Central memory CD8-positive, alpha-beta T cell (primary cell): ENCODE data around the gene SLC12A8.

Source experiments
- ATAC-seq: fragments of 150-1000 bp; cut with Tn5 transposase; replicated peaks from 2 replicates; pipeline ENCODE4 v1.10.0; 2022; ENCODE audit warnings: mild to moderate bottlenecking, moderate FRiP score, moderate number of reproducible peaks; ENCODE audit not compliant: poor library complexity, severe bottlenecking; ENCODE audit errors: extremely low read depth
- DNase-seq, 2 donors: peaks; one replicate each; pipeline ENCODE4 v3.0.0; 2021; ENCODE audit warnings: low spot score in 2 of 2
- H3K27ac Mint-ChIP-seq: one replicate; pipeline ENCODE4 v1.8.0; 2022; ENCODE audit warnings: low read depth, mild to moderate bottlenecking, moderate library complexity, mixed read lengths
- H3K27me3 Mint-ChIP-seq: one replicate; pipeline ENCODE4 v1.8.0; 2022; ENCODE audit warnings: mixed read lengths
- H3K36me3 Mint-ChIP-seq: one replicate; pipeline ENCODE4 v1.8.0; 2022; ENCODE audit warnings: mild to moderate bottlenecking, moderate library complexity, mixed read lengths; ENCODE audit not compliant: insufficient read depth
- H3K4me1 Mint-ChIP-seq: one replicate; pipeline ENCODE4 v1.8.0; 2022; ENCODE audit warnings: mixed read lengths
- H3K4me3 Mint-ChIP-seq: one replicate; pipeline ENCODE4 v1.8.0; 2022; ENCODE audit warnings: mild to moderate bottlenecking, moderate library complexity, mixed read lengths
- H3K9me3 Mint-ChIP-seq: one replicate; pipeline ENCODE4 v1.8.0; 2022; ENCODE audit warnings: mixed read lengths

The SLC12A8 gene

GRCh38 chr3:125191256-125191655 lies 21.3 kb downstream of the SLC12A8 start:
- Mint-ChIP-seq H3K4me3 (no peak overlapping the region), H3K27ac (no peak overlapping the region), H3K27me3 (no peaks in the 10 kb centered on the region), H3K4me1 (no peaks in the 10 kb centered on the region), H3K9me3 (no peaks in the 10 kb centered on the region), H3K36me3 (no peaks in the 10 kb centered on the region)
- ATAC-seq (no peak), DNase-seq (no peak)

- no peaks in the 10 kb centered on the region for H3K4me1 Mint-ChIP-seq
- ATAC-seq (no peak), DNase-seq (no peak)
- no peak overlapping the region for H3K27ac Mint-ChIP-seq
- H3K27me3 Mint-ChIP-seq: no peaks in the 10 kb centered on the region
- H3K36me3 Mint-ChIP-seq: no peaks in the 10 kb centered on the region
- H3K4me3 Mint-ChIP-seq: no peak overlapping the region
- no peaks in the 10 kb centered on the region for H3K9me3 Mint-ChIP-seq
These were observed 21.8 kb downstream of the SLC12A8 start for GRCh38 chr3:125190786-125191185.

GRCh38 chr3:125189378-125190165 lies 23.0 kb downstream of the SLC12A8 start:
- H3K36me3 Mint-ChIP-seq: no peaks in the 10 kb centered on the region
- DNase-seq (no peak), ATAC-seq (no peak)
- no peak overlapping the region for H3K27ac Mint-ChIP-seq
- no peaks in the 10 kb centered on the region for H3K27me3 Mint-ChIP-seq
- H3K4me1 Mint-ChIP-seq: no peaks in the 10 kb centered on the region
- H3K4me3 Mint-ChIP-seq: no peak overlapping the region
- H3K9me3 Mint-ChIP-seq: no peaks in the 10 kb centered on the region

- no peak for ATAC-seq
- Mint-ChIP-seq H3K36me3 (no peaks in the 10 kb centered on the region), H3K4me3 (no peak overlapping the region), H3K27me3 (no peaks in the 10 kb centered on the region), H3K27ac (no peak overlapping the region), H3K9me3 (no peaks in the 10 kb centered on the region), H3K4me1 (no peaks in the 10 kb centered on the region)
- DNase-seq: no peak
These were observed 23.6 kb downstream of the SLC12A8 start for GRCh38 chr3:125188955-125189354.

- H3K27me3 Mint-ChIP-seq: no peaks in the 10 kb centered on the region
- H3K4me3 Mint-ChIP-seq: no peak overlapping the region
- H3K36me3 Mint-ChIP-seq: no peaks in the 10 kb centered on the region
- no peaks in the 10 kb centered on the region for H3K4me1 Mint-ChIP-seq
- no peak for DNase-seq
- no peak for ATAC-seq
- no peaks in the 10 kb centered on the region for H3K9me3 Mint-ChIP-seq
- no peak overlapping the region for H3K27ac Mint-ChIP-seq
These were observed 25.0 kb downstream of the SLC12A8 start for GRCh38 chr3:125187599-125187910.

GRCh38 chr3:125186800-125187598 lies 25.5 kb downstream of the SLC12A8 start:
- DNase-seq: no peak
- no peaks in the 10 kb centered on the region for H3K27me3 Mint-ChIP-seq
- H3K4me3 Mint-ChIP-seq: no peak overlapping the region
- no peaks in the 10 kb centered on the region for H3K4me1 Mint-ChIP-seq
- no peak for ATAC-seq
- H3K9me3 Mint-ChIP-seq: no peaks in the 10 kb centered on the region
- H3K36me3 Mint-ChIP-seq: no peaks in the 10 kb centered on the region
- H3K27ac Mint-ChIP-seq: no peak overlapping the region

GRCh38 chr3:125186261-125186787 lies 26.2 kb downstream of the SLC12A8 start:
- H3K27me3 Mint-ChIP-seq: no peaks in the 10 kb centered on the region
- no peak overlapping the region for H3K27ac Mint-ChIP-seq
- no peak for DNase-seq
- H3K9me3 Mint-ChIP-seq: no peaks in the 10 kb centered on the region
- no peaks in the 10 kb centered on the region for H3K4me1 Mint-ChIP-seq
- H3K4me3 Mint-ChIP-seq: no peak overlapping the region
- no peaks in the 10 kb centered on the region for H3K36me3 Mint-ChIP-seq
- no peak for ATAC-seq

GRCh38 chr3:125185805-125186204 lies 26.7 kb downstream of the SLC12A8 start:
- no peak for ATAC-seq
- H3K27ac Mint-ChIP-seq: no peak overlapping the region
- no peak for DNase-seq
- H3K27me3 Mint-ChIP-seq: no peaks in the 10 kb centered on the region
- H3K4me3 Mint-ChIP-seq: no peak overlapping the region
- no peaks in the 10 kb centered on the region for H3K9me3 Mint-ChIP-seq
- no peaks in the 10 kb centered on the region for H3K4me1 Mint-ChIP-seq
- H3K36me3 Mint-ChIP-seq: no peaks in the 10 kb centered on the region

GRCh38 chr3:125179884-125180240 lies 32.7 kb downstream of the SLC12A8 start:
- no peak overlapping the region for H3K4me3 Mint-ChIP-seq
- no peaks in the 10 kb centered on the region for H3K36me3 Mint-ChIP-seq
- no peak for ATAC-seq
- H3K4me1 Mint-ChIP-seq: no peaks in the 10 kb centered on the region
- H3K27ac Mint-ChIP-seq: no peak overlapping the region
- no peak for DNase-seq
- H3K27me3 Mint-ChIP-seq: no peaks in the 10 kb centered on the region
- no peaks in the 10 kb centered on the region for H3K9me3 Mint-ChIP-seq

- Mint-ChIP-seq H3K4me1 (no peaks in the 10 kb centered on the region), H3K36me3 (no peaks in the 10 kb centered on the region), H3K4me3 (no peak overlapping the region), H3K27me3 (no peaks in the 10 kb centered on the region), H3K9me3 (no peaks in the 10 kb centered on the region), H3K27ac (no peak overlapping the region)
- ATAC-seq (no peak), DNase-seq (no peak)
These were observed 33.2 kb downstream of the SLC12A8 start for GRCh38 chr3:125179143-125179883.

GRCh38 chr3:125177746-125178145 lies 34.8 kb downstream of the SLC12A8 start:
- Mint-ChIP-seq H3K4me3 (no peak overlapping the region), H3K36me3 (no peaks in the 10 kb centered on the region), H3K27me3 (no peaks in the 10 kb centered on the region), H3K4me1 (no peaks in the 10 kb centered on the region), H3K27ac (no peak overlapping the region), H3K9me3 (peaks cover 8% of the 10 kb centered on the region)
- DNase-seq: no peak
- ATAC-seq: no peak

- H3K4me1 Mint-ChIP-seq: no peaks in the 10 kb centered on the region
- no peak for ATAC-seq
- no peak for DNase-seq
- no peaks in the 10 kb centered on the region for H3K27me3 Mint-ChIP-seq
- H3K27ac Mint-ChIP-seq: no peak overlapping the region
- no peaks in the 10 kb centered on the region for H3K36me3 Mint-ChIP-seq
- H3K9me3 Mint-ChIP-seq: peaks cover 8% of the 10 kb centered on the region
- H3K4me3 Mint-ChIP-seq: no peak overlapping the region
These were observed 37.1 kb downstream of the SLC12A8 start for GRCh38 chr3:125175295-125176078.
